GM21717 (cell line): ENCODE data around the gene C6orf120.

ENCODE experiments used
- ATAC-seq: cut with Tn5 transposase; IDR thresholded peaks from one replicate; pipeline ENCODE4 v1.9.1; 2021; ENCODE audit warnings: mild to moderate bottlenecking, moderate library complexity; ENCODE audit not compliant: unreplicated experiment

The C6orf120 gene

GRCh38 chr6:169723991-169724493, 22.1 kb downstream of the C6orf120 start:
- peak; percentile 39 for ATAC-seq

DNA sequence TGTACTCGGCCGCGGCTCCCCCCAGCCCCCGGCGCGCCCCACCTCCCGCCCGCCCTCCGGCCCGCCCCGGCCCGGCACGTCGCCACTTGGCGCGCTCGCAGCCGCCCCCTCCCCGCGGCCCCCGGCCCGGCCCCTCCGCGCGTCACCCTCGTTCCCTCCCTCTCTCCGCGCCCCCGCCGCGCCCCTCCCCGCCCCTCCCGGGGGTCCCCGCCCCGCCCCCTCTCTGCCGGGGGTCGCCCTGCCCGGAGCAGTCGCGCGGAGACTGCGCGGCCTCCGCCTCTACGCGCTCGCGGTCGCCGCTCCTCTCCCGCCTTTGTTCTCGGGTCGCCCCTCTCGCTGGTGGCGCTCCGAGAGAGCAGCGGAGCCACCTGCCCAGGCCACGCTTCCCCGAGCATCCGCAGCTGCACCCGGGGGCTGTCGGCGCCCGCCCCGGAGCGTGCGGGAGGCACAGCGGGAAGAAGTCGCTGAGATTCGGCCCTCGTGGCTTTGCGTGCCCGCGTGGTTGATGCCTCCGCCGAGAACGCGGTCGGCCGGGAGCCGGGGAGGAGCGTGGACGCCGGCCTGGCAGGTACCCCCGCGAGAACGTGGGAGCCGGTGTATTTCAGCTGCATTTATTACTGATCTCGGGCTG, 22.7 kb downstream of the C6orf120 start, which contains the start of gene PHF10:
PHF10 (minus strand) TSS at position 7 of the 631 bp plus-strand sequence. CDS start 569 bp downstream, outside the sequence.
- peak; percentile 39 for ATAC-seq

DNA sequence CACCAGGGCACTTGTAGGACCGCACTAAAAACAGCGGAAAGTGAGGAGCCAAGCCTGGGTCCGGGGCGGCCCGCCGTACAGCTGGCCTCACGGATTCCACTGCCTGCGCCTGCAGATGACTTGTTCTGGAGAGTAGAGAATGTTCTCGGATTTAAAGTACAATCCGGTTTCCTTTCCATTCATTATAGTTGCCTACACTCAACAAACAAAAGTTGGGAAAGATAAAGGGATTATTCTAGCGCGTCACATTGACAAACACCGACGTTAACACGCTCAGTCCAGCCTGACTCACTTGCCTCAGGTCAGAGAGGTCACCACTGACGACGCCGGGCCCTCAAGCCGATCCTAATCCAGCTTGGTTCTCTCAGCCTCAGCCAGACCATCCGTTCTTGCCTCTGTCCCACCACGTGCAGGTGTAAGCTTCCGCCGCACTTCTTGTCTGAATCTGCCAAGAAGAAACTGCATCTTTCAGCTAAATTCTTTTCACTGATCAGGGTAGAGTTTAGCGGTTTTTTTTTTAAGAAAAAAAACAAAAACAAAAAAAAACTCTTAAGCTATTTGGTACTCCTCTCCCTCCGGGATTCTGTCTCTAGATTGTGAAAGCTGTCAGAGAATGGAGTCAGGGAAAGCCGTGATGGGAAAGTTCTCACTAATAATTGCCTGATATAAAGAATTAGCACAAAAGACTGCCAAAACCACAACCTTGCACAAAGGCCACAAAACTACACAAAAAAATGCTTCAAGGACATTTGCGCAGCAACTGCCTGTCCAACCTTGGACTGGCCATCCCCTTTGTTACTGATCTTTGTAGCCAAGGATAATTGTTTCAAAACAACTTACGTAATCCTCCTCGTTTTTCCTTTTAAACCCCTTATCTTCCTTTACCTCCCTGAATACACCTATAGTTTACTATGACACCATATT, 23.5 kb downstream of the C6orf120 start:
- ATAC-seq = peak; percentile 10

DNA sequence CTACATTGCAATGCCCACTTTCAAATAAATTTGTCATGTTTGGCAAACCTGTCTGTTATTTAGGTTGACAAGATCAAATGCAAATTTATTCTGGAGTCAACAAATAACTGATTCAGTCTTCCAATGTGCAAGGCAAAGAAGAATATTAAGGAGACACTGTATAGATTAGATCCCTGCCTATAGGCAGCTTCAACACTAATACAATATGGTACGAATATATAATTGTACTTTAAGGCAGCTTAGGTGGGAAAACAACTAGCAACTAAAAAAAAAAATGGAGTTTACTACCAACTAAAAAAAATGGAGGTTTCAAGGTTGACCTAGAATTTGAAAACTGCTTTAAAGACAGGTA, 24.1 kb downstream of the C6orf120 start:
- no peak for ATAC-seq

DNA sequence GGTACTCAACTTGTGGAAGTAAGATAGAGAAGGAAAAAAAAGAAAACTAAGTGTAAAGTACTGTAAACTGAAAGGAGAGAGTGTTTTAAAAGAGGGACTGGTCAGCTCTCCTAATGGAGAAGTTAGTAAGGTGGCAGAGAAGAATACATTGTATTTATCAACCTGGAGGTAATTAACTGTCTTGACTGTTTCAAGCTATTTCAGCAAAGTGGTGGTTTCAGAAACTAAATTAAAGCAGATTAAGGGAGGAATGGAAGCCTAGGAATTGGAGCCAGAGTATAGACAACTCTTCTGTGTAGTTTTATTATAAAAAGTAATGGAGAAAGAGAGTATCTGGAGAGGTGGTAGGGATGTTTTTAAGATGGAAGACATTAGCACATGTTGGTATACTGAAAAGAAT, 25.0 kb downstream of the C6orf120 start:
- no peak for ATAC-seq

- ATAC-seq = no peak
These were observed 28.0 kb downstream of the C6orf120 start for GRCh38 chr6:169729961-169730360.

DNA sequence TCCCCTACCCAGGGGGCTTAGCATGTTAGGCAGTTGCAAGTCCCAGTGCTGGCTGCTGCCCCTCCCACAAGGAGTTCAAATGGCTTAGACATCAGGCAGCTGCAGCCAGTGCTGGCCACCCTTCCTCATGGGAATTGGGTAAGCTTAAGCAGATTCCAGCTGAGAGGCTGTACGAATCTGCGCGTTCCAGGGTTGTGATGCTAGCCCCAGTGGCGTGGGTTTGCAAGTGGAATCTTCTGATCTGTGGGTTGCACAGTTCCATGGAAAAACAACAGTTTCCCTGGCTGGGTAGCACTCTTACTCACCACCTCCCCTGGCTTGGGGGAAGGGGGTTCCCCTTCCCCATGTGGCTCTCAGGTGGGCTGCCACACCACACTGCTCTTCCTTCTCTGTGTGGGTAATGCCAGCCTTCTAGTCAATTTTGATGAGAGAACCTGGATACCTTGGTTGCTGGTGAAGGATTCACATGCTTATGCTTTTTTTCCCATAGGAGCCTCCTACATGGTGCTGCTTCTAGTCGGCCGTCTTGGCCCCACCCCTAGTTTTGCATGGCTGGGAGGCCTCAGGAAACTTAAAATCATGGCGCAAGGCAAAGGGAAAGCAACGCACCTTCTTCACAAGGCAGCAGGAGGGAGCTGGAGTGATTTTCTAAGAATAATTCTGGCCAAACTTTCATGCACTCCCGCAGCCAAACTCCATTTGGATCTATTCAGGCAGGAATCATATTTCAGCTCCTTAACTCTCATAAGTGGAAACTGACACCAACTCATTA, 36.5 kb downstream of the C6orf120 start:
- no peak for ATAC-seq

DNA sequence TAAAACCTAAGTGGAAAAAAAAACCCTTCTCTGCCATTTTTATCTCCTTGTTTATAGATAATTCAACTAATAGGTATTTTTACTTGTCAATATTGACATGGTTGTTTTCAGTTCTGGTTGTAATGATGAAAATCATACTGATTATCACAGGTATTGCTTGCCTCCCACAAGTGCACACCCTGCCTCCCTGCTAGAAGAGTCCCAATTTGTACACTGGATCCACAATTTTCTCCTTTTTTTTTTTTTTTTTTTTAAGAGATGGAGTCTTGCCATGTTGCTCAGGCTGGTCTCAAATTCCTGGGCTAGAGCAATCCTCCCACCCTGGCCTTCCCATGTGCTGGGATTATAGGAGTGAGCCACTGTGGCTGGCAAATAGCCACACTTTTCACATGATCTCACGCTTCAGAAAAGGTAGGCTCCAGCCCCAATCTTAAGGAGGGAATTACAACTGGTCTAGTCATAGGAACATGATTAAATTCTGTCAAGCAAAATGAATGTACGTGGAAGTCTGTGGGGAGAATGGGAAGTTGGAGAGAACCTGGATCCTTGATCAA, 37.1 kb downstream of the C6orf120 start:
- no peak for ATAC-seq

DNA sequence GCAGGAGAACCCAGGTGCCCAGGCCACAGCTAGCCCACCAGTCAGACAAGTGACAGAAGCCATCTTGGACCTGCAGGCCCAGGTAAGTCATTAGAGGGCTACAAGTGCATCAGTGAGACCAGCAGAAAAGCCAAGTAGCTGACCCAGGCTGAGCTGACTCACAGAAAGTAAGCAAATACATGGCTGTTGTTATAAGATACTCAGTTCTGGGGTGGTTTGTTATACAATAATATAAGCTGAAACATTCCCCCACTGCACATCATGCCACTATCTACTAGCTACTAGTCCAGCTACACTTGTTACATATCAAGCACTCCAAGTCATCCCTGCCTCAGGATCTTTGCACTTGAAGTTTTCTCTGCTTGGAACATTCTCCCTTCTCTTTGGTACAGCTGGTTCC, 39.4 kb downstream of the C6orf120 start:
- no peak for ATAC-seq

DNA sequence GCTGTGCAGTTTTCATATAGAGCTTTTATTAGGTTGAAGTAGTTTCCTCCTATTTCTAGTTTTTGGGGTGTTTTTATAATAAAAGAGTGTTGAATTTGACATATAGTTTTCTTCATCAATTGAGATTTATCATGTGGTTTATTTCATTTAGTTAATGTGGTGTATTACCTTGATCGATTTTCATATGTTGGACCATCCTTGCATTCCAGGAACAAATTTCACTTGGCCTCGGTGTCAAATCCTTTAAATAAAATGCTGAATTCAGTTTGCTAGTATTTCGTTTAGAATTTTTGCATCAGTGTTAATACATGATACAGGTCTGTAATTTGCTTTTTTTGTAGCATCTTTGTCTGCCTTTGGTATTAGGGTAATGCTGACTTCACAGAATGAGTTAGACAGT, 43.5 kb downstream of the C6orf120 start:
- ATAC-seq = no peak

DNA sequence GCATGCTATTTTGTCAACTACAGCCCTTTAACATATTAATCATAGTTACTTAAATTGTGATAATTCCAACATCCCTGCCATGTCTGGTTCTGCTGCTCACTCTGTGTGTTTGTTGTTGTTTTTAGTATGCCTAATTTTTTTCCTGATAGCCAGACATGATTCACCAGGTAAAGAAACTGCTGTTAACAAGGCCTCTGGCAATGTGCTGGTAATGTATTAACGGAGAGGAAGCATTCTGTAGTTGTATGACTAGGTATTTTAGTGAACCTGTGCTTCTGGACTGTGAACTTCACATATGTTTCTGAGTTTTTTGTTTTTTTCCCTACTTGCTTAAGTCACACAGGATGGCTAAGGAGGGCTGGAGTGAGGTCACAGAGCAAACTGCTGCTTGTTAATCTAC, 44.6 kb downstream of the C6orf120 start:
- ATAC-seq = no peak

DNA sequence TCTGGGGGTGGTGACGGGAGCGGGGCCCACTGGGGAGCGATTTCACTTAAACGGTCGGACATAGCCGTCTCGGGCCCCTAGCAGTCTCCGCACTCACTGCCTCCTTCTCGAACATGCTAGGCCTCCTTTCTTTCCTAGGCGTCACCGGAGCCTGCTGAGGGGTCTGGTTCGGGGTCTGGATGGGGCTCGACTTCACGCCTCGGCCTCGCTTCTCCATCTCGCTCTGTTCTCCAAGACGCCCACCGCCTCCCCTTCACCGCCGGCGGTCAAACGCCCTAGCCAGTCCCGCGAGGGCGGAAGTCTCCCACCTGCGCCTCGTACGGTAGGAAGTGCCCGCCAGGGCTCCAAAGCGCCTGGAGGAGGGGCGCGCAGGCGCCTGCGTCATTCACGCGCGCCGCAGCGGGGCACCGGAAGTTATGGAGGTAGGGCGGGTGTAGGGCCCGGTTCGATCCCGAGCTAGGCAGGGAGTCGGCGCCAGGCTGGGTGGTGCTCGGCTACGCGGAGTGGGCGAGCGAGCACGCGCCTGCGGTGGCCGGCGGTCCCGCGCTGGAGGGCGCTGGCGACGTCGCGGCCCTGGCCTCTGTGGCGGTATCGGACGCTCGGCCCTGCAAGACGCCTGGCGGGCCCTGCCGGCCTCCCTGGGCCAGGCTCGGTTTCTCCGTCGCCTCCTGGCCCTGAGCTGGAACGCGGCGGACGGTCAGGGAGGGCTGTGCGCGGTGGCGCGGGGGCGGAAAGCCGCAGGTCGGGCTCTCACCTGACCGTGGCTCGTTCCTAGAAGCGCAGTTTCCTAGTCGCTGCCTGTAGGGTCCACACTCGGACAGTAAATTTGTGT, 49.5 kb downstream of the C6orf120 start, which contains the start of the genes DYNLT2 and ERMARD:
DYNLT2 (minus strand) TSS at position 331 of the 832 bp plus-strand sequence; CDS start at position 217, 114 bp downstream.
ERMARD (plus strand) TSS at position 381 of the 832 bp plus-strand sequence; CDS start at position 417, 36 bp downstream.
- ATAC-seq = peak; percentile 98

DNA sequence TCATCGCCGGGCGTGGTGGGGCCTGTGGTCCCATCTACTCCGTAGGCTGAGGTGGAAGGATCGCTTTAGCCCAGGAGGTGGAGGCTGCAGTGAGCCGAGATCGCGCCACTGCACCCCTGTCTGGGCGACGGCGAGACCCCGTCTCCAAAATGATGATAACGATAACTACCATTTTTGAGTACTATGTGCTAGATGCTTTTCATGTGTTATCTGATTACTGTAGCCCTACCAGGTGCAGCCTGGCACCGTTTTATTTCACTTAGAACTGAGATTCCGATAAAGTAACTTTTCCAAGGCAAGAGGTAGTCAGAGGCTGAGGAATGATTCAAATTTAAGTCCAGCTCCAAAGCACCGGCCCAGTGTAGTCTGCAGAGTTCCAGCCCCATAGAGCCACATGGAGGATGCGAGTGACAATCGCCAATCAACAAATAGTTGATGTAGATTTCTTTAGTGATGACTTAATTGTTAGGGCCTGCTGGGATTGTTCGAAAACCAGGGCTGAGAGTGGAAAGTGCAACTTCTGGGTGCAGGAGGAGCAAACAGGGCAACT, 50.2 kb downstream of the C6orf120 start:
- ATAC-seq = no peak
